Hematopoietic multipotent progenitor cell treated with erythropoietin and hydrocortisone succinate and interleukin-3 and kit ligand, for 8 days (in vitro differentiated cells): ENCODE measurements around the gene ALPL.

ENCODE experiments used
- DNase-seq: peaks from one replicate; pipeline ENCODE4 v3.0.0-alpha.2; 2015

ALPL gene

GRCh38 chr1:21621761-21622436, 112.7 kb downstream of the ALPL start:
- no peak for DNase-seq

GRCh38 chr1:21622466-21623315, 113.5 kb downstream of the ALPL start:
- peak; percentile 39 for DNase-seq

- DNase-seq: no peak
Observed at GRCh38 chr1:21623410-21623961, 114.3 kb downstream of the ALPL start.

GRCh38 chr1:21624571-21625389, 115.6 kb downstream of the ALPL start:
- DNase-seq: no peak

GRCh38 chr1:21625390-21626190, 116.4 kb downstream of the ALPL start:
- no peak for DNase-seq

- no peak for DNase-seq
Observed at GRCh38 chr1:21626921-21627339, 117.7 kb downstream of the ALPL start.
